Activated naive CD8-positive, alpha-beta T cell treated with anti-CD3 and anti-CD28 coated beads, Interleukin-2, amount 10 ng/mL, durations not matched to agents 7 days and 5 days (primary cell): ENCODE measurements around the gene SLC6A19. TPM values are rescaled to one million over a fixed set of nuclear protein-coding genes. Genes with fewer than 3 reads are reported as not detected.

Source experiments
- ATAC-seq: fragments of 150-1000 bp; cut with Tn5 transposase; one replicate; pipeline ENCODE4 v1.10.0; 2021; ENCODE audit warnings: low read depth, moderate library complexity
- POLR2A ChIA-PET: fragments of 350-600 bp; sonication (Branson Sonifier 250); formaldehyde crosslinking; loops from one replicate; lab custom pipeline; 2021; ENCODE audit warnings: antibody characterized with exemption; lab: Charles Lee
- DNase-seq: peaks from one replicate; pipeline ENCODE4 v3.0.0; 2021
- H3K27ac Mint-ChIP-seq: one replicate; pipeline ENCODE4 v1.8.0; 2022; ENCODE audit warnings: mild to moderate bottlenecking, mixed read lengths
- H3K27me3 Mint-ChIP-seq: one replicate; pipeline ENCODE4 v1.8.0; 2022; ENCODE audit warnings: mild to moderate bottlenecking, moderate library complexity, mixed read lengths
- H3K36me3 Mint-ChIP-seq: one replicate; pipeline ENCODE4 v1.8.0; 2021; ENCODE audit warnings: mild to moderate bottlenecking, mixed read lengths
- H3K4me1 Mint-ChIP-seq: one replicate; pipeline ENCODE4 v1.8.0; 2021; ENCODE audit warnings: mixed read lengths
- H3K4me3 Mint-ChIP-seq: one replicate; pipeline ENCODE4 v1.8.0; 2022; ENCODE audit warnings: mild to moderate bottlenecking, moderate library complexity, mixed read lengths
- H3K9me3 Mint-ChIP-seq: one replicate; pipeline ENCODE4 v1.8.0; 2021; ENCODE audit warnings: mixed read lengths
- total RNA-seq, 2 experiments: library from RNA; stranded (reverse); gene quantifications; one replicate each; pipeline ENCODE4 v1.2.3, GENCODE V29; 2021

The SLC6A19 gene
- total RNA-seq, 2 experiments from 2014 or later = not detected

GRCh38 chr5:1186351-1187233, 14.8 kb upstream of the SLC6A19 start:
- H3K27me3 Mint-ChIP-seq = peaks cover 17% of the 10 kb centered on the region

GRCh38 chr5:1187234-1187949, 14.0 kb upstream of the SLC6A19 start:
- H3K27ac Mint-ChIP-seq = no peak overlapping the region
- H3K36me3 Mint-ChIP-seq = no peaks in the 10 kb centered on the region
- no peak overlapping the region for H3K4me3 Mint-ChIP-seq
- POLR2A ChIA-PET = no interaction called here
- H3K9me3 Mint-ChIP-seq = no peaks in the 10 kb centered on the region
- peaks cover 19% of the 10 kb centered on the region for H3K27me3 Mint-ChIP-seq
- DNase-seq (no peak), ATAC-seq (no peak)
- peaks cover 3% of the 10 kb centered on the region for H3K4me1 Mint-ChIP-seq

More at GRCh38 chr5:1186351-1187233, 14.8 kb upstream of the SLC6A19 start:
- Mint-ChIP-seq H3K4me3 (no peak overlapping the region), H3K36me3 (no peaks in the 10 kb centered on the region), H3K27ac (no peak overlapping the region), H3K4me1 (peaks cover 3% of the 10 kb centered on the region), H3K9me3 (no peaks in the 10 kb centered on the region)
- DNase-seq = peak; percentile 18
- POLR2A ChIA-PET = no interaction called here
- no peak for ATAC-seq

- Mint-ChIP-seq H3K36me3 (no peaks in the 10 kb centered on the region), H3K9me3 (no peaks in the 10 kb centered on the region), H3K4me3 (no peak overlapping the region), H3K4me1 (peaks cover 3% of the 10 kb centered on the region), H3K27me3 (peaks cover 19% of the 10 kb centered on the region), H3K27ac (no peak overlapping the region)
- ATAC-seq = no peak
- POLR2A ChIA-PET = no interaction called here
- DNase-seq = no peak
These were observed 13.5 kb upstream of the SLC6A19 start for GRCh38 chr5:1187950-1188334.

GRCh38 chr5:1188464-1188863, 12.9 kb upstream of the SLC6A19 start:
- no peak for ATAC-seq
- Mint-ChIP-seq H3K9me3 (no peaks in the 10 kb centered on the region), H3K36me3 (no peaks in the 10 kb centered on the region), H3K27me3 (peaks cover 19% of the 10 kb centered on the region), H3K4me1 (peaks cover 3% of the 10 kb centered on the region), H3K4me3 (no peak overlapping the region), H3K27ac (no peak overlapping the region)
- POLR2A ChIA-PET = interaction anchor here (1.1 kb wide), 1 partner anchor 156 kb away, joined by 3 read pairs; no protein-coding TSS in a partner anchor
- DNase-seq = no peak

GRCh38 chr5:1189269-1189668, 12.1 kb upstream of the SLC6A19 start:
- Mint-ChIP-seq H3K27me3 (peaks cover 19% of the 10 kb centered on the region), H3K4me1 (peaks cover 3% of the 10 kb centered on the region), H3K9me3 (no peaks in the 10 kb centered on the region), H3K27ac (no peak overlapping the region), H3K36me3 (no peaks in the 10 kb centered on the region), H3K4me3 (no peak overlapping the region)
- POLR2A ChIA-PET = interaction anchor here (1.1 kb wide), 1 partner anchor 155 kb away, joined by 3 read pairs; no protein-coding TSS in a partner anchor
- no peak for DNase-seq
- ATAC-seq = no peak

GRCh38 chr5:1190278-1190677, 11.1 kb upstream of the SLC6A19 start:
- ATAC-seq (no peak), DNase-seq (no peak)
- peaks cover 19% of the 10 kb centered on the region for H3K27me3 Mint-ChIP-seq
- no peak overlapping the region for H3K4me3 Mint-ChIP-seq
- no peaks in the 10 kb centered on the region for H3K9me3 Mint-ChIP-seq
- POLR2A ChIA-PET = no interaction called here
- H3K36me3 Mint-ChIP-seq = no peaks in the 10 kb centered on the region
- no peak overlapping the region for H3K27ac Mint-ChIP-seq
- peaks cover 3% of the 10 kb centered on the region for H3K4me1 Mint-ChIP-seq

GRCh38 chr5:1190837-1191239, 10.6 kb upstream of the SLC6A19 start:
- Mint-ChIP-seq H3K4me1 (peaks cover 3% of the 10 kb centered on the region), H3K4me3 (no peak overlapping the region), H3K9me3 (no peaks in the 10 kb centered on the region), H3K27ac (no peak overlapping the region), H3K36me3 (no peaks in the 10 kb centered on the region), H3K27me3 (peaks cover 19% of the 10 kb centered on the region)
- no peak for DNase-seq
- no peak for ATAC-seq
- POLR2A ChIA-PET = no interaction called here

GRCh38 chr5:1192971-1193590, 8.3 kb upstream of the SLC6A19 start:
- no peak overlapping the region for H3K27ac Mint-ChIP-seq
- H3K4me1 Mint-ChIP-seq = peaks cover 3% of the 10 kb centered on the region
- ATAC-seq (no peak), DNase-seq (peak; percentile 13)
- no peaks in the 10 kb centered on the region for H3K36me3 Mint-ChIP-seq
- no peaks in the 10 kb centered on the region for H3K9me3 Mint-ChIP-seq
- peaks cover 19% of the 10 kb centered on the region for H3K27me3 Mint-ChIP-seq
- H3K4me3 Mint-ChIP-seq = no peak overlapping the region
- POLR2A ChIA-PET = no interaction called here

GRCh38 chr5:1193591-1193985, 7.8 kb upstream of the SLC6A19 start:
- H3K27ac Mint-ChIP-seq = no peak overlapping the region
- no peak overlapping the region for H3K4me3 Mint-ChIP-seq
- POLR2A ChIA-PET = no interaction called here
- no peaks in the 10 kb centered on the region for H3K9me3 Mint-ChIP-seq
- ATAC-seq (no peak), DNase-seq (peak; percentile 15)
- no peaks in the 10 kb centered on the region for H3K36me3 Mint-ChIP-seq
- H3K4me1 Mint-ChIP-seq = peaks cover 3% of the 10 kb centered on the region
- H3K27me3 Mint-ChIP-seq = peaks cover 19% of the 10 kb centered on the region

- ATAC-seq (no peak), DNase-seq (no peak)
- no peak overlapping the region for H3K27ac Mint-ChIP-seq
- no peak overlapping the region for H3K4me3 Mint-ChIP-seq
- no peaks in the 10 kb centered on the region for H3K36me3 Mint-ChIP-seq
- POLR2A ChIA-PET = no interaction called here
- H3K9me3 Mint-ChIP-seq = no peaks in the 10 kb centered on the region
- peaks cover 3% of the 10 kb centered on the region for H3K4me1 Mint-ChIP-seq
- peaks cover 15% of the 10 kb centered on the region for H3K27me3 Mint-ChIP-seq
These were observed 7.0 kb upstream of the SLC6A19 start for GRCh38 chr5:1194378-1194777.

GRCh38 chr5:1195439-1195838, 6.0 kb upstream of the SLC6A19 start:
- Mint-ChIP-seq H3K9me3 (no peaks in the 10 kb centered on the region), H3K27me3 (peaks cover 9% of the 10 kb centered on the region), H3K36me3 (no peaks in the 10 kb centered on the region), H3K27ac (no peak overlapping the region), H3K4me3 (no peak overlapping the region), H3K4me1 (peaks cover 3% of the 10 kb centered on the region)
- DNase-seq (peak; percentile 14), ATAC-seq (no peak)
- POLR2A ChIA-PET = no interaction called here

GRCh38 chr5:1195916-1196315, 5.5 kb upstream of the SLC6A19 start:
- no peak overlapping the region for H3K27ac Mint-ChIP-seq
- H3K9me3 Mint-ChIP-seq = no peaks in the 10 kb centered on the region
- peaks cover 4% of the 10 kb centered on the region for H3K27me3 Mint-ChIP-seq
- DNase-seq = peak; percentile 16
- H3K4me3 Mint-ChIP-seq = no peak overlapping the region
- ATAC-seq = no peak
- POLR2A ChIA-PET = no interaction called here
- H3K4me1 Mint-ChIP-seq = peaks cover 1% of the 10 kb centered on the region
- H3K36me3 Mint-ChIP-seq = no peaks in the 10 kb centered on the region

- H3K9me3 Mint-ChIP-seq = no peaks in the 10 kb centered on the region
- H3K4me1 Mint-ChIP-seq = no peaks in the 10 kb centered on the region
- ATAC-seq = no peak
- H3K27me3 Mint-ChIP-seq = peaks cover 2% of the 10 kb centered on the region
- POLR2A ChIA-PET = no interaction called here
- H3K27ac Mint-ChIP-seq = no peak overlapping the region
- no peaks in the 10 kb centered on the region for H3K36me3 Mint-ChIP-seq
- peak; percentile 9 for DNase-seq
- no peak overlapping the region for H3K4me3 Mint-ChIP-seq
These were observed 4.8 kb upstream of the SLC6A19 start for GRCh38 chr5:1196562-1196961.
